HEK293 (cell line): ENCODE data around the gene GRK3.
A peak's percentile ranks its signal among the peaks of the same experiment; 100 is the strongest.

Experiments used
- CTCF ChIP-seq: fragments of 450-650 bp; formaldehyde crosslinking; IDR thresholded peaks from 2 replicates; pipeline ENCODE4 v1.5.1; 2016; ENCODE audit warnings: missing biosample characterization, missing genetic modification characterization
- KLF1 ChIP-seq: fragments of 450-650 bp; formaldehyde crosslinking; IDR thresholded peaks from 2 replicates; pipeline ENCODE4 v1.5.1; 2016; ENCODE audit warnings: missing biosample characterization, missing genetic modification characterization
- TCF7L2 ChIP-seq: IDR thresholded peaks from 2 replicates; pipeline ENCODE4 v1.6.1; 2011; ENCODE audit warnings: low read depth, mild to moderate bottlenecking, inconsistent platforms, low read length, moderate library complexity, borderline replicate concordance
- YY1 ChIP-seq: fragments of 450-650 bp; formaldehyde crosslinking; IDR thresholded peaks from 2 replicates; pipeline ENCODE4 v1.5.1; 2018; ENCODE audit warnings: missing biosample characterization, missing genetic modification characterization
- ZBTB8A ChIP-seq: fragments of 450-650 bp; formaldehyde crosslinking; IDR thresholded peaks from 2 replicates; pipeline ENCODE4 v1.5.1; 2016; ENCODE audit warnings: missing biosample characterization, missing genetic modification characterization
- ZNF138 ChIP-seq: fragments of 450-650 bp; formaldehyde crosslinking; IDR thresholded peaks from 2 replicates; pipeline ENCODE4 v1.5.1; 2016; ENCODE audit warnings: missing biosample characterization, missing genetic modification characterization, borderline replicate concordance
- ZNF274 ChIP-seq, 2 experiments: fragments of 200-500 bp in 1 of 2; fragments of 450-650 bp in 1 of 2; sonication (Bioruptor generic) in 1 of 2; formaldehyde crosslinking in 1 of 2; IDR thresholded peaks; 2 replicates each; pipeline versions ENCODE4 v1.5.1 to v1.6.1; 2014 to 2016; ENCODE audit warnings: borderline replicate concordance in 1 of 2, inconsistent platforms in 1 of 2, low read length in 1 of 2, missing biosample characterization in 1 of 2, missing genetic modification characterization in 1 of 2
- ZNF670 ChIP-seq: fragments of 450-650 bp; formaldehyde crosslinking; IDR thresholded peaks from 2 replicates; pipeline ENCODE4 v1.5.1; 2016; ENCODE audit warnings: missing biosample characterization, missing genetic modification characterization, low read depth
- ZNF747 ChIP-seq: fragments of 450-650 bp; formaldehyde crosslinking; IDR thresholded peaks from 2 replicates; pipeline ENCODE4 v1.5.1; 2016; ENCODE audit warnings: missing biosample characterization, missing genetic modification characterization
- ZNF837 ChIP-seq: fragments of 450-650 bp; formaldehyde crosslinking; IDR thresholded peaks from 2 replicates; pipeline ENCODE4 v1.5.1; 2016; ENCODE audit warnings: missing biosample characterization, missing genetic modification characterization

- TF ChIP-seq CTCF (tag by site-specific recombination) (no peak), ZBTB8A (no peak), KLF1 (tag by site-specific recombination) (no peak), ZNF747 (no peak), YY1 (tag by site-specific recombination) (no peak), ZNF274 (IDR thresholded peaks at IDR 0.05; ENCODE audit: low read length) (no peak), ZNF274 (tag by site-specific recombination; IDR thresholded peaks at IDR 0.05; ENCODE audit: borderline replicate concordance) (no peak), TCF7L2 (peak; percentile 49; the same call in 1 of the 2 replicates), ZNF670 (no peak), ZNF837 (tag by site-specific recombination) (no peak), ZNF138 (tag by site-specific recombination) (no peak)
Measured at GRCh38 chr22:25726241-25726640, 161.8 kb downstream of the GRK3 start.
